H9 (cell line): ENCODE data around the gene HPCAL1. TPM values are rescaled to one million over a fixed set of nuclear protein-coding genes. Genes with fewer than 3 reads are reported as not detected.

Experiments
- DNase-seq: peaks from one replicate; pipeline ENCODE4 v3.0.0-alpha.2; 2017
- H2AFZ ChIP-seq: one replicate; pipeline ENCODE4 v1.6.1; 2013; ENCODE audit warnings: mild to moderate bottlenecking, low read length, control low read depth, moderate library complexity
- H2AK5ac ChIP-seq: 2 replicates; pipeline ENCODE4 v1.6.1; 2013; ENCODE audit warnings: low read length, control low read depth, mixed read lengths; ENCODE audit not compliant: insufficient read length
- H2BK120ac ChIP-seq: one replicate; pipeline ENCODE4 v1.6.1; 2013; ENCODE audit warnings: low read depth, mild to moderate bottlenecking, low read length, control low read depth, inconsistent platforms; ENCODE audit not compliant: poor library complexity, severe bottlenecking
- H2BK12ac ChIP-seq: 2 replicates; pipeline ENCODE4 v1.6.1; 2013; ENCODE audit warnings: low read length, control low read depth, mixed read lengths, low read depth; ENCODE audit not compliant: insufficient read length
- H2BK15ac ChIP-seq: 2 replicates; pipeline ENCODE4 v1.6.1; 2013; ENCODE audit warnings: low read depth, low read length, control low read depth
- H2BK20ac ChIP-seq: one replicate; pipeline ENCODE4 v1.6.1; 2013; ENCODE audit warnings: low read depth, mild to moderate bottlenecking, low read length, control low read depth, inconsistent platforms; ENCODE audit not compliant: poor library complexity, severe bottlenecking
- H2BK5ac ChIP-seq: 2 replicates; pipeline ENCODE4 v1.6.1; 2013; ENCODE audit warnings: low read length, control low read depth, mixed read lengths; ENCODE audit not compliant: insufficient read length
- H3K14ac ChIP-seq: 2 replicates; pipeline ENCODE4 v1.6.1; 2013; ENCODE audit warnings: low read length, control low read depth; ENCODE audit not compliant: insufficient read depth
- H3K18ac ChIP-seq: 2 replicates; pipeline ENCODE4 v1.6.1; 2013; ENCODE audit warnings: low read depth, mild to moderate bottlenecking, mixed read lengths, low read length, control low read depth; ENCODE audit not compliant: insufficient read length
- H3K23ac ChIP-seq: 2 replicates; pipeline ENCODE4 v1.6.1; 2013; ENCODE audit warnings: low read length, control low read depth, mixed read lengths, low read depth; ENCODE audit not compliant: insufficient read length
- H3K23me2 ChIP-seq: 2 replicates; pipeline ENCODE4 v1.6.1; 2013; ENCODE audit warnings: low read depth, mild to moderate bottlenecking, mixed read lengths, low read length, control low read depth; ENCODE audit not compliant: insufficient read length, poor library complexity, severe bottlenecking
- H3K27ac ChIP-seq: 2 replicates; pipeline ENCODE4 v1.5.1; 2013; ENCODE audit warnings: low read length, control low read depth, mixed read lengths, low read depth; ENCODE audit not compliant: insufficient read length
- H3K27me3 ChIP-seq: 2 replicates; pipeline ENCODE4 v1.6.1; 2013; ENCODE audit warnings: low read length, control low read depth, inconsistent platforms; ENCODE audit not compliant: insufficient read depth
- H3K4ac ChIP-seq: 2 replicates; pipeline ENCODE4 v1.6.1; 2013; ENCODE audit warnings: low read depth, mild to moderate bottlenecking, control low read depth, inconsistent platforms, low read length, moderate library complexity
- H3K4me1 ChIP-seq: 2 replicates; pipeline ENCODE4 v1.6.1; 2013; ENCODE audit warnings: low read length, control low read depth, inconsistent platforms; ENCODE audit not compliant: insufficient read depth
- H3K4me2 ChIP-seq: 2 replicates; pipeline ENCODE4 v1.6.1; 2013; ENCODE audit warnings: low read length, control low read depth, mixed read lengths; ENCODE audit not compliant: insufficient read length, insufficient read depth
- H3K56ac ChIP-seq: 2 replicates; pipeline ENCODE4 v1.6.1; 2013; ENCODE audit warnings: low read depth, mild to moderate bottlenecking, mixed read lengths, low read length, control low read depth; ENCODE audit not compliant: insufficient read length
- H3K79me1 ChIP-seq: 2 replicates; pipeline ENCODE4 v1.6.1; 2013; ENCODE audit warnings: low read depth, mild to moderate bottlenecking, moderate library complexity, low read length, control low read depth, inconsistent platforms; ENCODE audit not compliant: insufficient read depth, poor library complexity, severe bottlenecking
- H3K79me2 ChIP-seq: 2 replicates; pipeline ENCODE4 v1.6.1; 2013; ENCODE audit warnings: low read length, control low read depth, inconsistent platforms; ENCODE audit not compliant: insufficient read depth
- H3K9ac ChIP-seq: 2 replicates; pipeline ENCODE4 v1.6.1; 2013; ENCODE audit warnings: low read length, control low read depth, mixed read lengths; ENCODE audit not compliant: insufficient read length; ENCODE audit errors: extremely low read depth
- H3K9me3 ChIP-seq: one replicate; pipeline ENCODE4 v1.6.1; 2013; ENCODE audit warnings: low read depth, low read length, inconsistent platforms; ENCODE audit not compliant: control insufficient read depth
- H3T11ph ChIP-seq: one replicate; pipeline ENCODE4 v1.6.1; 2013; ENCODE audit warnings: mild to moderate bottlenecking, low read length, control low read depth, inconsistent platforms
- H4K20me1 ChIP-seq: one replicate; pipeline ENCODE4 v1.6.1; 2013; ENCODE audit not compliant: control insufficient read depth, insufficient read length, insufficient read depth
- H4K5ac ChIP-seq: 2 replicates; pipeline ENCODE4 v1.6.1; 2013; ENCODE audit warnings: low read depth, mild to moderate bottlenecking, mixed read lengths, low read length, control low read depth; ENCODE audit not compliant: insufficient read length
- H4K8ac ChIP-seq: replicated peaks from 2 replicates; pipeline ENCODE4 v1.6.1; 2013; ENCODE audit warnings: low read length, control low read depth, mixed read lengths, low read depth; ENCODE audit not compliant: insufficient read length
- H4K91ac ChIP-seq: 2 replicates; pipeline ENCODE4 v1.6.1; 2013; ENCODE audit warnings: low read depth, mild to moderate bottlenecking, moderate library complexity, mixed read lengths, low read length, control low read depth; ENCODE audit not compliant: insufficient read length
- H3K27ac Mint-ChIP-seq, 3 experiments: 2 replicates in 2 of 3; 3 replicates in 1 of 3; pipeline ENCODE4 v1.8.0; 2020 to 2021; ENCODE audit warnings: mixed read lengths in 3 of 3, mild to moderate bottlenecking in 1 of 3, moderate library complexity in 1 of 3
- H3K27me3 Mint-ChIP-seq: 2 replicates; pipeline ENCODE4 v1.8.0; 2021; ENCODE audit warnings: low read depth, mild to moderate bottlenecking, moderate library complexity, mixed read lengths
- H3K36me3 Mint-ChIP-seq, 3 experiments: 2 replicates in 2 of 3; 3 replicates in 1 of 3; pipeline ENCODE4 v1.8.0; 2020 to 2021; ENCODE audit warnings: low read depth in 3 of 3, mixed read lengths in 3 of 3; ENCODE audit not compliant: insufficient read depth in 1 of 3
- H3K4me1 Mint-ChIP-seq, 2 experiments: 2 replicates each; pipeline ENCODE4 v1.8.0; 2020; ENCODE audit warnings: mixed read lengths in 2 of 2
- H3K4me3 Mint-ChIP-seq, 2 experiments: 2 replicates in 1 of 2; 3 replicates in 1 of 2; pipeline ENCODE4 v1.8.0; 2020 to 2021; ENCODE audit warnings: mild to moderate bottlenecking in 2 of 2, mixed read lengths in 2 of 2, moderate library complexity in 1 of 2
- H3K9me3 Mint-ChIP-seq, 2 experiments: 2 replicates in 1 of 2; 3 replicates in 1 of 2; pipeline ENCODE4 v1.8.0; 2020; ENCODE audit warnings: mild to moderate bottlenecking in 2 of 2, mixed read lengths in 2 of 2, moderate library complexity in 1 of 2
- WGBS: extraction: QIAGEN DNeasy Blood & Tissue Kit; methylation state at CpG from one replicate; pipeline ENCODE4 v1.1.7; 2013; ENCODE audit warnings: missing lambda C conversion rate, low lambda C conversion rate, mixed read lengths; ENCODE audit not compliant: insufficient read length; ENCODE audit errors: extremely low coverage; 5-methylcytosine and 5-hydroxymethylcytosine counted together
- total RNA-seq: library from RNA; stranded (reverse); gene quantifications from 2 replicates; pipeline ENCODE4 v1.2.1, GENCODE V29; 2021
- TF ChIP-seq, protein P1 (sequence below): fragments of 200-600 bp; sonication (generic); conservative IDR thresholded peaks from 3 replicates; pipeline ENCODE4 v1.8.0; 2021; ENCODE audit warnings: antibody characterized with exemption, mild to moderate bottlenecking

Gene HPCAL1
- total RNA-seq, 1 experiment from 2014 or later, result 4.7 TPM

DNA sequence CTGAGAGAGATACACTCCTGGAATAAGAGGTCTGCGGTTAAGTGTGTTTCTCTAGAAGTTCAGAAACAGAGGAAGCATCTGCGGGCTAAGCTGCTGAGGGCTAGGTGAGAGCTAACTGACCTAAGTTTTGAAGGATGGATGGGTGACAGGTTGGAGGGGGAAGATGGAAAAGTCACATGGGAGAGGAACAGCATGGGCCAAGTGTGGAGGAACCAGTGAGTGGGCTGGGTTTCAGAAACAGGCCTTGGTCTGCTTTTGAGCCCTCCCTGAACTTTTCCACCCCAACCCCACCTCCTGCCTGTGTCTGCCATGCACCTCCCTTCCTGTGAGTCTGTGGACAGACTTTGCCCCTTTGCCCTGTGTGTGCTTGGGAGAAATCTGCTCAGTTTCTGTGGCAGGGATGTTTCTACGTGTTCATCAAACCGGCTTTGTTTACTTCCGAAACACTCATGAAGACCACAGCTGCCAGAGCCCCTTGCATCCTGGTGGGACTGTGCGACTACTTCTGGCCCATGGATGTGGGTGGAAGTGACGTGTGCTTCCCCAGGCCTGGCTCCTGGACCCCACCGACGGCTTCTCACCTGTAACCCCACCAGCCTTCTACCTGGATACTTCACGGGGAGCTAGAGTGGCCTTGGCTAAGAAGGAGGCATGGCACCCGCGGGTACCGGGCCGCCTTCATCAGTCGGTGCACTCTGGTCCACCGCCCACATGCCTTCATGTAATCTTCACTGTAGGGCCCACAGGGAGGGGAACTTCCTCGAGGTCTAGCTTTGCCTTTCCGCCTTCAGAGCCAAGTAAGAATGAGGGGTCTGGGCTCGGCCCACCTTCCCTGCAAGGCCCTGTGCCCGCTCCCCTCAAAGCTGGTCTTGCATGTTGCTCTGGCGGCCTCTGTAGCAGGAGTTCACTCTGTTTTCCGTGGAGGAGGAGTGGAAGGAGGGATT is 1.4 kb upstream of the HPCAL1 start:
- H3K36me3 Mint-ChIP-seq, result 0 out of 7 replicates have a peak, but pooled peaks cover 0 to 6% (median 0%) of the 10 kb centered on the region in 3 experiments
- no peak overlapping the region for H2BK15ac ChIP-seq
- no peak overlapping the region for H3K18ac ChIP-seq
- no peak overlapping the region for H3K14ac ChIP-seq
- no peak overlapping the region for H3T11ph ChIP-seq
- H2BK12ac ChIP-seq, result no peak overlapping the region
- H2BK5ac ChIP-seq, result no peak overlapping the region
- H3K27me3 ChIP-seq, result peaks cover 24% of the 10 kb centered on the region; the same call in 1 of the 2 replicates
- no peak overlapping the region for H4K8ac ChIP-seq
- H2AFZ ChIP-seq, result no peak overlapping the region
- H3K79me1 ChIP-seq, result no peaks in the 10 kb centered on the region
- no peak overlapping the region for H2AK5ac ChIP-seq
- H2BK120ac ChIP-seq, result no peak overlapping the region
- peaks cover 37 to 45% of the 10 kb centered on the region in 2 experiments for H3K4me1 Mint-ChIP-seq
- H3K23ac ChIP-seq, result no peak overlapping the region
- no peaks in the 10 kb centered on the region for H3K79me2 ChIP-seq
- no peak overlapping the region for H4K91ac ChIP-seq
- no peak overlapping the region for H3K9ac ChIP-seq
- no peaks in the 10 kb centered on the region for H3K9me3 ChIP-seq
- no peak overlapping the region for H4K5ac ChIP-seq
- peaks cover 19% of the 10 kb centered on the region for H3K23me2 ChIP-seq
- no peak overlapping the region for H3K4ac ChIP-seq
- no peak overlapping the region for H3K27ac ChIP-seq
- peak overlapping the region; percentile 6 for H3K4me2 ChIP-seq
- peak overlapping the region; percentile 43 to 66 for H3K4me3 Mint-ChIP-seq
- DNase-seq, result no peak
- H4K20me1 ChIP-seq, result no peaks in the 10 kb centered on the region
- peaks cover 2% of the 10 kb centered on the region; the same call in 1 of the 2 replicates for H3K4me1 ChIP-seq
- WGBS, result no CpG with 5 or more reads among the region's 22 CpGs
- TF ChIP-seq, protein P1, sequence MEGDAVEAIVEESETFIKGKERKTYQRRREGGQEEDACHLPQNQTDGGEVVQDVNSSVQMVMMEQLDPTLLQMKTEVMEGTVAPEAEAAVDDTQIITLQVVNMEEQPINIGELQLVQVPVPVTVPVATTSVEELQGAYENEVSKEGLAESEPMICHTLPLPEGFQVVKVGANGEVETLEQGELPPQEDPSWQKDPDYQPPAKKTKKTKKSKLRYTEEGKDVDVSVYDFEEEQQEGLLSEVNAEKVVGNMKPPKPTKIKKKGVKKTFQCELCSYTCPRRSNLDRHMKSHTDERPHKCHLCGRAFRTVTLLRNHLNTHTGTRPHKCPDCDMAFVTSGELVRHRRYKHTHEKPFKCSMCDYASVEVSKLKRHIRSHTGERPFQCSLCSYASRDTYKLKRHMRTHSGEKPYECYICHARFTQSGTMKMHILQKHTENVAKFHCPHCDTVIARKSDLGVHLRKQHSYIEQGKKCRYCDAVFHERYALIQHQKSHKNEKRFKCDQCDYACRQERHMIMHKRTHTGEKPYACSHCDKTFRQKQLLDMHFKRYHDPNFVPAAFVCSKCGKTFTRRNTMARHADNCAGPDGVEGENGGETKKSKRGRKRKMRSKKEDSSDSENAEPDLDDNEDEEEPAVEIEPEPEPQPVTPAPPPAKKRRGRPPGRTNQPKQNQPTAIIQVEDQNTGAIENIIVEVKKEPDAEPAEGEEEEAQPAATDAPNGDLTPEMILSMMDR, result no peak
- H2BK20ac ChIP-seq, result no peak overlapping the region
- H3K27ac Mint-ChIP-seq, result peak overlapping the region in 1 of 3 experiments; percentile 76; a peak in 1 of 7 replicates
- H3K9me3 Mint-ChIP-seq, result peaks cover 4 to 5% of the 10 kb centered on the region in 2 experiments; a peak in 3 of 5 replicates
- H3K27me3 Mint-ChIP-seq, result peaks cover 33% of the 10 kb centered on the region
- no peak overlapping the region for H3K56ac ChIP-seq
